ENCODE measurements around the gene MYL7. TPM values are rescaled to one million over a fixed set of nuclear protein-coding genes. Genes with fewer than 3 reads are reported as not detected.

MYL7 gene
- total and polyA plus RNA-seq, 2 of the 13 experiments (the other 11 are each of a cell fraction or from before 2014, with no cell fraction given): 1.8 TPM; not detected in 1

GRCh38 chr7:44101303-44101965 is 39.7 kb downstream of the MYL7 start (continued):
- TF ChIP-seq, protein P1, sequence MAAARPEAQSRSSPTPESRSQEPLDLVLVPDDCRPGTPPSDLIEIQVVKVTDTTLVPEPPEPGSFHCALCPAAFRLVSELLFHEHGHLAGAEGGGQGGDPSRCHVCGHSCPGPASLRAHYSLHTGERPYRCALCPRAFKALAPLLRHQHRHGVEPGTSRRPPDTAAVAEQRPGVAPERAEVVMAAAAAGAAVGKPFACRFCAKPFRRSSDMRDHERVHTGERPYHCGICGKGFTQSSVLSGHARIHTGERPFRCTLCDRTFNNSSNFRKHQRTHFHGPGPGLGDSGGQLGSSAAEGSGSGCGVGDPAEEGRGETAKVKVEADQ (CRISPR knock-in tag; IDR thresholded peaks at IDR 0.05; ENCODE audit: borderline replicate concordance): no peak
- TF ChIP-seq GABPB1 (CRISPR knock-in tag; IDR thresholded peaks at IDR 0.05) (peak; percentile 37; the same call in 1 of the 2 replicates), PHB2 (IDR thresholded peaks at IDR 0.05; ENCODE audit: partially characterized antibody) (no peak), RERE (CRISPR knock-in tag; IDR thresholded peaks at IDR 0.05; ENCODE audit: low read depth) (no peak), THAP11 (CRISPR knock-in tag; IDR thresholded peaks at IDR 0.05) (no peak), ZNF225 (CRISPR knock-in tag; IDR thresholded peaks at IDR 0.05) (no peak), ZFX (CRISPR knock-in tag; IDR thresholded peaks at IDR 0.05; ENCODE audit: low read depth) (peak; percentile 13; the same call in 1 of the 2 replicates), FOXA3 (CRISPR knock-in tag; IDR thresholded peaks at IDR 0.05) (no peak), ZNF775 (CRISPR knock-in tag; IDR thresholded peaks at IDR 0.05; ENCODE audit: borderline replicate concordance) (no peak), ZNF780A (CRISPR knock-in tag; IDR thresholded peaks at IDR 0.05) (no peak), AGO1 (IDR thresholded peaks at IDR 0.05; ENCODE audit: low read depth, low read length, poor library complexity, severe bottlenecking) (no peak), HNF4A (CRISPR knock-in tag; IDR thresholded peaks at IDR 0.05) (no peak), TEAD3 (CRISPR knock-in tag; optimal IDR thresholded peaks at IDR 0.05; ENCODE audit: borderline replicate concordance) (no peak), GZF1 (CRISPR knock-in tag; IDR thresholded peaks at IDR 0.05) (no peak), ZSCAN9 (CRISPR knock-in tag; IDR thresholded peaks at IDR 0.05; ENCODE audit: borderline replicate concordance) (no peak), GPBP1L1 (CRISPR knock-in tag; IDR thresholded peaks at IDR 0.05) (no peak), SOX13 (IDR thresholded peaks at IDR 0.05) (no peak), SOX13 (CRISPR knock-in tag; conservative IDR thresholded peaks at IDR 0.05 in 1 of 2, IDR thresholded peaks at IDR 0.05 in 1 of 2) (no peak)
- TF ChIP-seq, protein P2, sequence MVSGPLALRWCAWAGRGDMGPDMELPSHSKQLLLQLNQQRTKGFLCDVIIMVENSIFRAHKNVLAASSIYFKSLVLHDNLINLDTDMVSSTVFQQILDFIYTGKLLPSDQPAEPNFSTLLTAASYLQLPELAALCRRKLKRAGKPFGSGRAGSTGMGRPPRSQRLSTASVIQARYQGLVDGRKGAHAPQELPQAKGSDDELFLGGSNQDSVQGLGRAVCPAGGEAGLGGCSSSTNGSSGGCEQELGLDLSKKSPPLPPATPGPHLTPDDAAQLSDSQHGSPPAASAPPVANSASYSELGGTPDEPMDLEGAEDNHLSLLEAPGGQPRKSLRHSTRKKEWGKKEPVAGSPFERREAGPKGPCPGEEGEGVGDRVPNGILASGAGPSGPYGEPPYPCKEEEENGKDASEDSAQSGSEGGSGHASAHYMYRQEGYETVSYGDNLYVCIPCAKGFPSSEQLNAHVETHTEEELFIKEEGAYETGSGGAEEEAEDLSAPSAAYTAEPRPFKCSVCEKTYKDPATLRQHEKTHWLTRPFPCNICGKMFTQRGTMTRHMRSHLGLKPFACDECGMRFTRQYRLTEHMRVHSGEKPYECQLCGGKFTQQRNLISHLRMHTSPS (CRISPR knock-in tag; IDR thresholded peaks at IDR 0.05; ENCODE audit: low read depth): no peak
- TF ChIP-seq, protein P3, sequence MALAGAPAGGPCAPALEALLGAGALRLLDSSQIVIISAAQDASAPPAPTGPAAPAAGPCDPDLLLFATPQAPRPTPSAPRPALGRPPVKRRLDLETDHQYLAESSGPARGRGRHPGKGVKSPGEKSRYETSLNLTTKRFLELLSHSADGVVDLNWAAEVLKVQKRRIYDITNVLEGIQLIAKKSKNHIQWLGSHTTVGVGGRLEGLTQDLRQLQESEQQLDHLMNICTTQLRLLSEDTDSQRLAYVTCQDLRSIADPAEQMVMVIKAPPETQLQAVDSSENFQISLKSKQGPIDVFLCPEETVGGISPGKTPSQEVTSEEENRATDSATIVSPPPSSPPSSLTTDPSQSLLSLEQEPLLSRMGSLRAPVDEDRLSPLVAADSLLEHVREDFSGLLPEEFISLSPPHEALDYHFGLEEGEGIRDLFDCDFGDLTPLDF (CRISPR knock-in tag; IDR thresholded peaks at IDR 0.05): no peak
